Endothelial cell of umbilical vein (primary cell): ENCODE results near the gene AKAP6. TPM values are rescaled to one million over a fixed set of nuclear protein-coding genes. Genes with fewer than 3 reads are reported as not detected.

Source experiments
- BruUV-seq: library from RNA; stranded (reverse); fragments of 400-500 nt; replicated peaks from 2 replicates; lab custom pipeline; 2021; lab: Mats Ljungman, UMichigan
- CTCF ChIA-PET: fragments of 300-600, 350-600 bp; sonication (Branson Sonifier 250); formaldehyde crosslinking; loops from one replicate; lab custom pipeline; 2021; ENCODE audit warnings: antibody characterized with exemption, inconsistent platforms; lab: Charles Lee
- POLR2A ChIA-PET: fragments of 300-600, 350-600 bp; sonication (Branson Sonifier 250); formaldehyde crosslinking; loops from one replicate; lab custom pipeline; 2021; ENCODE audit warnings: antibody characterized with exemption, inconsistent platforms; lab: Charles Lee
- DNase-seq: peaks from one replicate; pipeline ENCODE4 v3.0.0-alpha.2; 2011; ENCODE audit warnings: low read depth, low spot score
- FAIRE-seq: peaks from 2 replicates; lab custom pipeline; 2011; peaks lifted over from hg19 to GRCh38; lab: Jason Lieb, UNC
- H2AFZ ChIP-seq: 2 replicates; pipeline ENCODE4 v1.6.0; 2012; ENCODE audit warnings: low read depth, low read length, control low read depth, inconsistent platforms
- H3K27ac ChIP-seq: 2 replicates; pipeline ENCODE4 v1.5.1; 2011; ENCODE audit warnings: low read depth, mild to moderate bottlenecking, control low read depth, low read length, moderate library complexity; ENCODE audit not compliant: insufficient read depth
- H3K27me3 ChIP-seq, 2 experiments: 2 replicates each; pipeline versions ENCODE4 v1.6.0 to v1.6.1; 2011; ENCODE audit warnings: low read length in 2 of 2, mixed read lengths in 1 of 2; ENCODE audit not compliant: control insufficient read depth in 2 of 2, insufficient read depth in 2 of 2
- H3K36me3 ChIP-seq, 2 experiments: 2 replicates in 1 of 2; 3 replicates in 1 of 2; pipeline ENCODE4 v1.5.1; 2011; ENCODE audit warnings: low read length in 2 of 2, mild to moderate bottlenecking in 1 of 2, moderate library complexity in 1 of 2; ENCODE audit not compliant: control insufficient read depth in 2 of 2, insufficient read depth in 2 of 2; ENCODE audit errors: extremely low read depth in 1 of 2
- H3K4me1 ChIP-seq: 3 replicates; pipeline ENCODE4 v1.5.1; 2011; ENCODE audit warnings: mild to moderate bottlenecking, low read length; ENCODE audit not compliant: control insufficient read depth, insufficient read depth; ENCODE audit errors: extremely low read depth
- H3K4me2 ChIP-seq: 2 replicates; pipeline ENCODE4 v1.6.1; 2011; ENCODE audit warnings: low read length, control low read depth, mixed read lengths; ENCODE audit not compliant: insufficient read depth
- H3K4me3 ChIP-seq, 3 experiments: fragments of 200-600 bp in 1 of 3; sonication (generic), shearing (Covaris generic) in 1 of 3; replicated peaks in 1 of 3; 2 replicates each; pipeline ENCODE4 v1.5.1; 2011 to 2016; ENCODE audit warnings: control low read depth in 3 of 3, low read length in 3 of 3, mild to moderate bottlenecking in 2 of 3, inconsistent platforms in 1 of 3, low read depth in 1 of 3, moderate library complexity in 1 of 3; ENCODE audit not compliant: insufficient read depth in 1 of 3
- H3K79me2 ChIP-seq: 2 replicates; pipeline ENCODE4 v1.6.0; 2012; ENCODE audit warnings: low read length, inconsistent platforms; ENCODE audit not compliant: control insufficient read depth, insufficient read depth
- H3K9ac ChIP-seq: replicated peaks from 2 replicates; pipeline ENCODE3; 2011; ENCODE audit warnings: low read length, control low read depth; ENCODE audit not compliant: insufficient read depth; ENCODE audit errors: extremely low read depth
- H3K9me1 ChIP-seq: replicated peaks from 3 replicates; pipeline ENCODE4 v1.6.0; 2011; ENCODE audit warnings: mild to moderate bottlenecking, low read length; ENCODE audit not compliant: control insufficient read depth, insufficient read depth; ENCODE audit errors: extremely low read depth
- H3K9me3 ChIP-seq: replicated peaks from 2 replicates; pipeline ENCODE4 v1.5.1; 2012; ENCODE audit warnings: low read length, inconsistent platforms; ENCODE audit not compliant: control insufficient read depth, insufficient read depth
- H4K20me1 ChIP-seq: replicated peaks from 2 replicates; pipeline ENCODE3; 2011; ENCODE audit warnings: mild to moderate bottlenecking, low read length; ENCODE audit not compliant: control insufficient read depth, insufficient read depth; ENCODE audit errors: extremely low read depth
- CTCF ChIP-seq, 2 donors: IDR thresholded peaks; 1 replicate in 1 of 2; 2 replicates in 1 of 2; pipeline ENCODE4 v1.5.1; 2011; ENCODE audit warnings: low read length in 2 of 2, mild to moderate bottlenecking in 2 of 2, moderate library complexity in 2 of 2, control low read depth in 1 of 2, inconsistent platforms in 1 of 2, low read depth in 1 of 2; ENCODE audit not compliant: insufficient read depth in 1 of 2; ENCODE audit errors: extremely low read depth in 1 of 2
- EZH2 ChIP-seq: IDR thresholded peaks from 2 replicates; pipeline ENCODE4 v1.6.1; 2012; ENCODE audit warnings: borderline replicate concordance, low read depth, mild to moderate bottlenecking, moderate library complexity, low read length, inconsistent platforms; ENCODE audit not compliant: severe bottlenecking
- FOS ChIP-seq: IDR thresholded peaks from 2 replicates; pipeline ENCODE4 v1.6.1; 2011; ENCODE audit warnings: mild to moderate bottlenecking, low read length, moderate library complexity, borderline replicate concordance; ENCODE audit not compliant: insufficient read depth
- GATA2 ChIP-seq: IDR thresholded peaks from 2 replicates; pipeline ENCODE4 v1.7.0; 2011; ENCODE audit warnings: low read depth, mild to moderate bottlenecking, moderate library complexity, mixed read lengths, low read length; ENCODE audit not compliant: insufficient read length, insufficient read depth
- JUN ChIP-seq: IDR thresholded peaks from 2 replicates; pipeline ENCODE4 v1.6.1; 2011; ENCODE audit warnings: borderline replicate concordance, low read depth; ENCODE audit not compliant: insufficient read length, insufficient read depth
- MAX ChIP-seq: IDR thresholded peaks from 2 replicates; pipeline ENCODE4 v1.6.1; 2011; ENCODE audit not compliant: insufficient read depth, insufficient read length
- MYC ChIP-seq: IDR thresholded peaks from one replicate; pipeline ENCODE4 v1.6.1; 2011; ENCODE audit warnings: mild to moderate bottlenecking, low read depth, low read length
- POLR2A ChIP-seq: IDR thresholded peaks from 2 replicates; pipeline ENCODE4 v1.6.1; 2012; ENCODE audit warnings: low read depth, mild to moderate bottlenecking, control low read depth, low read length
- POLR2AphosphoS5 ChIP-seq: IDR thresholded peaks from 2 replicates; pipeline ENCODE4 v1.6.1; 2012; ENCODE audit warnings: low read depth, mild to moderate bottlenecking, control low read depth, low read length, moderate library complexity; ENCODE audit not compliant: insufficient read depth
- dilution Hi-C: fragments of 300-500 bp; cut with MboI; formaldehyde crosslinking; loops from one replicate; pipeline ENCODE4 v1.15.0; 2019; ENCODE audit warnings: low sequenced_read_pairs; ENCODE audit not compliant: extremely low pct_ligation_motif_present
- intact Hi-C: fragments of 100-400 bp; cut with micrococcal nuclease; formaldehyde crosslinking; loops from one replicate; pipeline ENCODE4 v1.10.0; 2022
- polyA plus RNA-seq, 4 experiments: library from polyadenylated mRNA; depleted of rRNA in 3 of 4; stranded (reverse) in 3 of 4; unstranded in 1 of 4; fragments of >200 nt; gene quantifications; 2 replicates each; pipeline versions ENCODE4 v1.2.1 to v1.2.3, GENCODE V29; 2011 to 2012; ENCODE audit warnings: missing spikeins in 1 of 4
- total RNA-seq: library from RNA; stranded (reverse); gene quantifications from 2 replicates; pipeline ENCODE4 v1.2.3, GENCODE V29; 2021

AKAP6 gene
- total and polyA plus RNA-seq, 2 donors (not counting 3 experiments of a cell fraction or from before 2014, with no cell fraction given): 0.03 to 0.49 TPM

GRCh38 chr14:32620303-32620702, 291.2 kb downstream of the AKAP6 start:
- Histone ChIP-seq H3K79me2 (no peaks in the 10 kb centered on the region), H3K4me3 (no peak overlapping the region), H2AFZ (no peak overlapping the region), H3K4me2 (no peak overlapping the region), H3K27me3 (no peaks in the 10 kb centered on the region), H3K9me1 (no peaks in the 10 kb centered on the region), H3K9ac (no peak overlapping the region), H3K4me1 (no peaks in the 10 kb centered on the region), H3K27ac (no peak overlapping the region), H3K36me3 (no peaks in the 10 kb centered on the region), H4K20me1 (no peaks in the 10 kb centered on the region), H3K9me3 (no peaks in the 10 kb centered on the region)
- TF ChIP-seq FOS (no peak), MAX (no peak), MYC (no peak), POLR2A (no peak), GATA2 (no peak)
- intact Hi-C loops: no loop called here
- POLR2A ChIA-PET: no interaction called here
- DNase-seq (no peak), FAIRE-seq (no peak)
- dilution Hi-C loops: no loop called here
- CTCF ChIA-PET: no interaction called here
- no TSS peak for BruUV-seq

GRCh38 chr14:32620724-32621123, 291.6 kb downstream of the AKAP6 start:
- dilution Hi-C loops: no loop called here
- POLR2A ChIA-PET: no interaction called here

More at GRCh38 chr14:32620724-32621123, 291.6 kb downstream of the AKAP6 start:
- DNase-seq (no peak), FAIRE-seq (no peak)
- TF ChIP-seq MYC (no peak), FOS (no peak), EZH2 (no peak), JUN (no peak), GATA2 (no peak), POLR2AphosphoS5 (no peak), POLR2A (no peak), MAX (no peak), CTCF (IDR thresholded peaks at IDR 0.05; ENCODE audit: extremely low read depth in 1 of 2, insufficient read depth in 1 of 2, low read depth in 1 of 2, low read length in 2 of 2) (no peak)
- Histone ChIP-seq H3K79me2 (no peaks in the 10 kb centered on the region), H3K27me3 (no peaks in the 10 kb centered on the region), H3K9me3 (no peaks in the 10 kb centered on the region), H3K4me2 (no peak overlapping the region), H3K9ac (no peak overlapping the region), H3K4me1 (no peaks in the 10 kb centered on the region), H3K36me3 (no peaks in the 10 kb centered on the region), H3K9me1 (no peaks in the 10 kb centered on the region), H3K4me3 (no peak overlapping the region), H4K20me1 (no peaks in the 10 kb centered on the region), H2AFZ (no peak overlapping the region), H3K27ac (no peak overlapping the region)
- no TSS peak for BruUV-seq
- intact Hi-C loops: no loop called here
- CTCF ChIA-PET: no interaction called here
